Measurements from ENCODE around the gene FGFBP2. TPM values are rescaled to one million over a fixed set of nuclear protein-coding genes. Genes with fewer than 3 reads are reported as not detected.

Gene FGFBP2
- total and polyA plus RNA-seq, 9 donors: 0.31 to 1.3 (median 0.68) TPM

GRCh38 chr4:15935504-15936402, 27.2 kb downstream of the FGFBP2 start:
- Histone ChIP-seq H3K4me1 (ENCODE audit: control insufficient read depth, insufficient read depth, low read length) (peaks cover 4% of the 10 kb centered on the region), H3K27ac (ENCODE audit: low read length) (no peak overlapping the region), H3K9me3 (replicated peaks; ENCODE audit: control insufficient read depth, low read depth, low read length) (no peaks in the 10 kb centered on the region), H3K36me3 (ENCODE audit: control insufficient read depth, insufficient read depth, low read length) (no peaks in the 10 kb centered on the region), H3K27me3 (ENCODE audit: control insufficient read depth, insufficient read depth, low read length) (peaks cover 3% of the 10 kb centered on the region), H3K4me3 (ENCODE audit: low read length) (no peak overlapping the region)
- DNase-seq: peak; percentile 42
- WGBS (ENCODE audit: insufficient coverage): 85% methylated on average over 3 of the region's 10 CpGs

- H3K27ac ChIP-seq (ENCODE audit: low read length): no peak overlapping the region
- WGBS (ENCODE audit: insufficient coverage): no CpG with 5 or more reads among the region's 3 CpGs
Measured at GRCh38 chr4:15934259-15934658, 28.7 kb downstream of the FGFBP2 start.

GRCh38 chr4:15931451-15932210, 31.3 kb downstream of the FGFBP2 start:
- Histone ChIP-seq H3K27ac (ENCODE audit: low read length) (no peak overlapping the region), H3K9me3 (replicated peaks; ENCODE audit: control insufficient read depth, low read depth, low read length) (no peaks in the 10 kb centered on the region), H3K4me3 (ENCODE audit: low read length) (no peak overlapping the region), H3K4me1 (ENCODE audit: control insufficient read depth, insufficient read depth, low read length) (peaks cover 8% of the 10 kb centered on the region), H3K27me3 (ENCODE audit: control insufficient read depth, insufficient read depth, low read length) (peaks cover 7% of the 10 kb centered on the region), H3K36me3 (ENCODE audit: control insufficient read depth, insufficient read depth, low read length) (no peaks in the 10 kb centered on the region)
- DNase-seq: no peak
- 93% methylated on average over 2 of the region's 5 CpGs for WGBS (ENCODE audit: insufficient coverage)

More at GRCh38 chr4:15934259-15934658, 28.7 kb downstream of the FGFBP2 start:
- Histone ChIP-seq H3K9me3 (replicated peaks; ENCODE audit: control insufficient read depth, low read depth, low read length) (no peaks in the 10 kb centered on the region), H3K4me3 (ENCODE audit: low read length) (no peak overlapping the region), H3K4me1 (ENCODE audit: control insufficient read depth, insufficient read depth, low read length) (peaks cover 8% of the 10 kb centered on the region), H3K36me3 (ENCODE audit: control insufficient read depth, insufficient read depth, low read length) (no peaks in the 10 kb centered on the region), H3K27me3 (ENCODE audit: control insufficient read depth, insufficient read depth, low read length) (peaks cover 10% of the 10 kb centered on the region)
- DNase-seq: no peak

- WGBS (ENCODE audit: insufficient coverage): 87% methylated on average over 2 of the region's 7 CpGs
- Histone ChIP-seq H3K36me3 (ENCODE audit: control insufficient read depth, insufficient read depth, low read length) (no peaks in the 10 kb centered on the region), H3K27me3 (ENCODE audit: control insufficient read depth, insufficient read depth, low read length) (peaks cover 7% of the 10 kb centered on the region), H3K27ac (ENCODE audit: low read length) (no peak overlapping the region), H3K4me3 (ENCODE audit: low read length) (no peak overlapping the region), H3K9me3 (replicated peaks; ENCODE audit: control insufficient read depth, low read depth, low read length) (no peaks in the 10 kb centered on the region), H3K4me1 (ENCODE audit: control insufficient read depth, insufficient read depth, low read length) (peaks cover 4% of the 10 kb centered on the region)
- DNase-seq: no peak
Measured at GRCh38 chr4:15930314-15930713, 32.7 kb downstream of the FGFBP2 start.

- Histone ChIP-seq H3K4me3 (ENCODE audit: low read length) (no peak overlapping the region), H3K36me3 (ENCODE audit: control insufficient read depth, insufficient read depth, low read length) (no peaks in the 10 kb centered on the region), H3K4me1 (ENCODE audit: control insufficient read depth, insufficient read depth, low read length) (peaks cover 4% of the 10 kb centered on the region), H3K27me3 (ENCODE audit: control insufficient read depth, insufficient read depth, low read length) (peaks cover 7% of the 10 kb centered on the region), H3K27ac (ENCODE audit: low read length) (no peak overlapping the region), H3K9me3 (replicated peaks; ENCODE audit: control insufficient read depth, low read depth, low read length) (no peaks in the 10 kb centered on the region)
- 86% methylated on average over 2 of the region's 3 CpGs for WGBS (ENCODE audit: insufficient coverage)
- no peak for DNase-seq
Measured at GRCh38 chr4:15929540-15929939, 33.4 kb downstream of the FGFBP2 start.

- Histone ChIP-seq H3K4me1 (ENCODE audit: control insufficient read depth, insufficient read depth, low read length) (peaks cover 4% of the 10 kb centered on the region), H3K27ac (ENCODE audit: low read length) (no peak overlapping the region), H3K9me3 (replicated peaks; ENCODE audit: control insufficient read depth, low read depth, low read length) (no peaks in the 10 kb centered on the region), H3K27me3 (ENCODE audit: control insufficient read depth, insufficient read depth, low read length) (peaks cover 7% of the 10 kb centered on the region), H3K4me3 (ENCODE audit: low read length) (no peak overlapping the region), H3K36me3 (ENCODE audit: control insufficient read depth, insufficient read depth, low read length) (no peaks in the 10 kb centered on the region)
- DNase-seq: no peak
- 58% methylated on average over 3 of the region's 5 CpGs for WGBS (ENCODE audit: insufficient coverage)
Measured at GRCh38 chr4:15928883-15929282, 34.1 kb downstream of the FGFBP2 start.

- no peaks in the 10 kb centered on the region for H3K36me3 ChIP-seq (ENCODE audit: control insufficient read depth, insufficient read depth, low read length)
- DNase-seq: no peak
- H3K27ac ChIP-seq (ENCODE audit: low read length): no peak overlapping the region
- H3K4me3 ChIP-seq (ENCODE audit: low read length): no peak overlapping the region
- WGBS (ENCODE audit: insufficient coverage): 20% methylated on average over 1 of the region's 7 CpGs
- H3K9me3 ChIP-seq (replicated peaks; ENCODE audit: control insufficient read depth, low read depth, low read length): no peaks in the 10 kb centered on the region
- peaks cover 4% of the 10 kb centered on the region for H3K4me1 ChIP-seq (ENCODE audit: control insufficient read depth, insufficient read depth, low read length)
- H3K27me3 ChIP-seq (ENCODE audit: control insufficient read depth, insufficient read depth, low read length): peaks cover 7% of the 10 kb centered on the region
Measured at GRCh38 chr4:15926486-15926885, 36.5 kb downstream of the FGFBP2 start.

GRCh38 chr4:15925830-15926229, 37.1 kb downstream of the FGFBP2 start:
- H3K4me1 ChIP-seq (ENCODE audit: control insufficient read depth, insufficient read depth, low read length): peaks cover 4% of the 10 kb centered on the region
- H3K9me3 ChIP-seq (replicated peaks; ENCODE audit: control insufficient read depth, low read depth, low read length): no peaks in the 10 kb centered on the region
- DNase-seq: no peak
- H3K27ac ChIP-seq (ENCODE audit: low read length): no peak overlapping the region
- 67% methylated on average over 2 of the region's 3 CpGs for WGBS (ENCODE audit: insufficient coverage)
- H3K27me3 ChIP-seq (ENCODE audit: control insufficient read depth, insufficient read depth, low read length): peaks cover 7% of the 10 kb centered on the region
- no peaks in the 10 kb centered on the region for H3K36me3 ChIP-seq (ENCODE audit: control insufficient read depth, insufficient read depth, low read length)
- no peak overlapping the region for H3K4me3 ChIP-seq (ENCODE audit: low read length)

GRCh38 chr4:15921592-15921932, 41.4 kb downstream of the FGFBP2 start:
- Histone ChIP-seq H3K36me3 (ENCODE audit: control insufficient read depth, insufficient read depth, low read length) (no peaks in the 10 kb centered on the region), H3K4me3 (ENCODE audit: low read length) (no peak overlapping the region), H3K4me1 (ENCODE audit: control insufficient read depth, insufficient read depth, low read length) (no peaks in the 10 kb centered on the region), H3K27ac (ENCODE audit: low read length) (no peak overlapping the region), H3K9me3 (replicated peaks; ENCODE audit: control insufficient read depth, low read depth, low read length) (no peaks in the 10 kb centered on the region), H3K27me3 (ENCODE audit: control insufficient read depth, insufficient read depth, low read length) (peaks cover 2% of the 10 kb centered on the region)
- no peak for DNase-seq
- 81% methylated on average over 1 of the region's 1 CpG for WGBS (ENCODE audit: insufficient coverage)
